NCI-H69 (cell line): ENCODE results near the gene RHBDF2.

ENCODE experiments used
- DNase-seq: peaks from one replicate; lab custom pipeline; 2025; lab: John Stamatoyannopoulos, UW

The RHBDF2 gene

GRCh38 chr17:76501018-76501826, at the start of gene RHBDF2:
Gene RHBDF2, minus strand, starts transcription at chr17:76501423. Its CDS starts 19,899 bp downstream, at chr17:76481524.
- peak; percentile 93 for DNase-seq

DNA sequence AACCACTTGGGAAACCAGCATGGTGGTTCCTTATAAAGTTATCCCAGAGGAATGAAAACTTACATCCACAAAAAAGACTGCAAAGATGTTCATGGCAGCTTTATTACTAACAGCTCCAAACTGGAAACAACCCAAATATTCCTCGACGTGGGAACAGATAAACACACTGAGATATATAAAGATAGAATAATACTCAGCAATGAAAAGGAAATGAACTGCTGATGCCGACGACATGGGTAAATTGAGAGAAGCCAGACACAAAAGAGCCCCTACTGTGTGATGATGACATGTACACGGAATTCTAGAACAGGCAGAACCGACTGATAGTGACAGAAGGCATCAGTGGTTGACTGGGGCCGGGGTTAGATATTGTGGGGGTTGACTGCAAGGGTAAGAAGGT, 48.3 kb upstream of the RHBDF2 start:
- no peak for DNase-seq

DNA sequence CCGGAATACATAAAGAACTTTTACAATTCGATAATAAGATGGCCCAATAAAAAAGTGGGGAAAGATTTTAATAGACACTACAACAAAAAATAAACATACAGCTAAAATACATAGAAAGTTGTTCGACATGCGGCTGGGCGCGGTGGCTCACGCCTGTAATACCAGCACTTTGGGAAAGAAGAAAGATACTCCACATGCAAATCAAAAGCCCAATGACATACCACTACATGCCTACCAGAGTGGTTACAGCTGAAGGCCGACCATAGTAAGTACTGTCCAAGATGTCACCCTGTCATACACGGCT, 47.9 kb upstream of the RHBDF2 start:
- no peak for DNase-seq

DNA sequence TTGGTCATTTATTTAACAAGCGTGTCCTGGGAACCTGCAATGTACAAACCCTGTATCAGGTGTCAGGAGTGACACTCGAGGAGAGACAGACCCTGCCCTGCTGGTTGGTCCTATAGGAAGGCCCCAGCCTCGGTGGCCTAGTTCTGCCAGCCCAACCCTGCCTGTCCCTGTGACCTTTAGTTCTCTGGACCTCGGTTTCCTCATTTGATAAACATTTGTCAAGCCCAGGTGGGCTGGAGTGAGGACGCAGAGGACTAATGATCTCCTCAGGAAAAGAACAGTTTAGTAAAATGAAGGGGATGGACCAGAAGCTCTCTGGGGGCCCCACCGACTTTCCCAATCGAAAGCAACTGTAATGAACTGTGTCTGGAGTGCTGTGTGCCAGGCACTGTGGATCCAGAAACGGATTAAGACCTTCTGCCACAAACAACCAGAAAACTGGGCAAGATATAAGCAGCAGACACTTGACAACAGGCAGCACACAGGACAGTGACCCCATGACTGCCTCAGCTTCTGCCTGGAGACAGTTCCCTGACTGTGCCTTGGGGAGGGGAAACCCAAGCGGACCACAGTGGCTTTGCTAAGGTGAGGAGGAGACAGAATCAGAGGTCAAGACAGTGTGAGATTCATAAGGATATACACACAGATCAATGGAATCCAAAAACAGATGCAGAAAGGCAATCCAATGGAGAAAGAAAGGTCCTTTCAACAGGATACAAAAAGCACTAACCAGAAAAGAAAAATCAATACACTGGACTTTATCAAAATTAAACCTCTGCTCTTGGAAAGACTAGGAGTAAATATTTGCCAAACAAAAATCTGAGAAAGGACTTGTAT, 47.4 kb upstream of the RHBDF2 start:
- DNase-seq, result no peak

- DNase-seq, result no peak
Observed at GRCh38 chr17:76547642-76548202, 46.5 kb upstream of the RHBDF2 start.

DNA sequence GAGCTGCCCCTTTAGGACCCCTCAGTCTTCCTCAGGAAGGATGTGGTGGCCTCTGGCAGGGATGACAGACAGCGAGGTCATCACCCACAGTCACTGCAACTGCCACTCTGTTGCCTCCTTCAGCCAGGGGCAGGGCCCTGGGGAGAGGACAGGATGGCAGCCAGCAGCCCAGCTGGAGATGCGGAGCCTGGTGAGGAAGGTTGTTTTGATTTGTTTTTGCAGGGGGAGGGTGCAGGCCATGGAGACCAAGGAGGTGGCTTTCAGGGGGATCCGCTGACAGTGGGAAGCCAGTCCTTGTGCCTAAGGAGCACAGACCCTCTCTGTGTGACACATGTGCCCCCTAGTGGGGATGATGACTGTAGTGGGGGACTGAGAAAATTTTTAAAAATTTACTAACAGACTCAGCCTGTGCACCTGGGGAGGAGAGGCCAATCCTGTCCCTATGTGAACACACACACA, 46.0 kb upstream of the RHBDF2 start:
- DNase-seq, result peak; percentile 80

- DNase-seq, result no peak
Observed at GRCh38 chr17:76546556-76547182, 45.4 kb upstream of the RHBDF2 start.

- no peak for DNase-seq
Observed at GRCh38 chr17:76545918-76546555, 44.8 kb upstream of the RHBDF2 start.

DNA sequence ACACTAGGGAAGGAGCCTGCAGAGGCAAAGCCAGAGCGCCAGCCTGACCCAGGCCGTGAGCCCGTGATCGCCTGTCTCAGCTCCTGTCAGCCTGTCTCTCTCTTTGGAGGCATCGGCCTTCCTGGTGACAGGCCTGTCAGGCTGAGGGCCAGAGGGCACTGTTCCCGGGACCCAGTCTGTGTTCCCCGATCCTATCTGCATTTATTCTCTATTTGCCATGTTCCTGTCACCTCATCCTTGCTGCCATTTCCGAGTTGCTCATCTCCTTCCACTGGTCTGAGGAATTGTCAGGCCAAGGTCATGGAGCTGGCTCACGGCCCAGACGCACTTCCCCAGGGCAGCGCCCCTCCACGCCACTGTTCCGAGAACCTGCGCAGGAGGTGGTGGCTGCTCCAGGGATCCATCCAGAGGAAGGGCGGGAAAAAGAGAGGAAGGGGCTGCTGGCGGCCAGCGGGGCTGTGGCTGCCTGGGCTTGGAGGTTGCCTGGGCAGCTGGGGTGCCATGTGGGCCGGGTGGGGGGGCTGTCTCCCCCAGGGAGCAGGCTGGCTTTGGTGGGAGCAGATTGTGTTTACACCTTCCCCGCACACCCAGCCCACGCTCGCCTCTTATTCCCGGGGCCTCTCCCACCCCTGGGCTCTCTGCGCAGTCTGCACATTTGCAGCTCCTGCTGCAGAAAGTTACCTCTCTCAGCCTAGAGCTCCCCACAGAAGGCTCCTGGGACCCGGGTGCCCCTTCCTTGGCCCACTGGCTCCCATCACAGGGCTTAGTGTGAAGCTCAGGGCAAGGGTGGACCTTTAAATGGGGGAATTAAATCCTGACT, 43.5 kb upstream of the RHBDF2 start:
- DNase-seq, result no peak

- DNase-seq, result peak; percentile 35
Observed at GRCh38 chr17:76543826-76544545, 42.8 kb upstream of the RHBDF2 start.

GRCh38 chr17:76543482-76543825, 42.2 kb upstream of the RHBDF2 start:
- no peak for DNase-seq

GRCh38 chr17:76542984-76543383, 41.8 kb upstream of the RHBDF2 start:
- DNase-seq, result no peak

DNA sequence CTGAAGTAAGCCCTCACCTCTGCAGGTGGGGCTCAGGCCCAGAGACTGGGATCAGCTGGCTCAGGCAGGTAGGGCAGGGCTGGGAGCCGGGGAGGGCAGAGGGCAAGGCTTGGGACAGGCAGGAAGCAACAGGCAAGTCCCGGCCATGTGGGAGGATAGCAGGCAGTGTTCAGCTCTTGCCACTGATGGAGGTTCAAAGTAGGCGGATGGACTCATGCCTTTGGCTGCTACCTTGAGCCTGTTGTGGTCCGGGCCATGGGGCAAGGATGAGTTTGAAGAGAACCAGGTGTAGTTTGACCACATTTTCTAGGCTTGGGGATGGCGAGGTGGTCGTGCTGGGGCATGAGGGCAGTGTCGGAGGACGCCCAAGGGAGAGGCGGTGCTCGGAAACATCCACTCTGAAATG, 41.3 kb upstream of the RHBDF2 start:
- no peak for DNase-seq

DNA sequence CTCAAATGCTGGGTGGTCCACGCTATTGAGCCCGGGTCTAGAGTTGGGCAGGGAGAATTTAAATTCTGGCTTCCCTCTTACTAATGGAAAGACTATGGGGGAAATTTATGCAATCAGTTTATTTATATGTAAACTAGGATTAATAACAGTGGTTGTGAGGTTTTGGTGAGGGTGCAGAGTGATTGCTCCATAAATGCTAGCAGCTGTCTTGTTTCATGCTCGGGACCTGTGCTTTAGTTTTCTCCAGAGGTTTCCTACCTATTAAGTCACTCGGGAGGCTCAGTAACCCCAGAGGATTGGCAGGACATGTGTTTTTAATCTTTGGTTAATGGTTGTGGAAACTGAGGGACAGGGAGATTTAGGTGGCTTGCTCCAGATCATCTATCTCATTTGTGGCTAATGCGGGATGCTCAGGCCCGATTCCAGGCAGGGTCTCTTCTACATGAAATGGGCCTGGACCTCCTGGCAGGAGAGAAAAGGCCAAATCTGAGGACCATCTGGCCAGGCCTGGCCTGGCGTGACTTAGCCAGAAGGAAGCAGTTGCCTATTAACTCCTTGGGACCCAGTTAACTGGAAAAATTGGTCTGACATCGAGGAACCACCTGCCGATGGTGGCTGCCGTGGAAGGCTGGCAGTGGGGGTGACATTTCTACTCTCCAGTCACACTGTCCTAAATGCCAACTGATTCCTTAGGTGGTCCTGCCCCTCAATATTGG, 40.7 kb upstream of the RHBDF2 start:
- no peak for DNase-seq

- DNase-seq, result peak; percentile 98
Observed at GRCh38 chr17:76540381-76541300, 39.4 kb upstream of the RHBDF2 start.

- DNase-seq, result no peak
Observed at GRCh38 chr17:76539631-76540271, 38.5 kb upstream of the RHBDF2 start, which contains the start of gene PRCD. Gene PRCD, plus strand, starts transcription at chr17:76540044. Its CDS starts 98 bp downstream, at chr17:76540142.

GRCh38 chr17:76538941-76539570, 37.8 kb upstream of the RHBDF2 start:
- no peak for DNase-seq
